Rectal smooth muscle tissue (tissue), 1 donor: ENCODE results near the gene ARPC2.
"Not testable (repeated sequence)": the region's sequence is repeated elsewhere in the genome, so short reads cannot be mapped to it uniquely, and the experiment has no call there.

ENCODE experiments used
- H3K27ac ChIP-seq: one replicate; pipeline ENCODE4 v1.7.0; 2013; ENCODE audit warnings: low read depth, low read length, inconsistent platforms
- H3K27me3 ChIP-seq: one replicate; pipeline ENCODE4 v1.7.0; 2013; ENCODE audit warnings: low read length; ENCODE audit not compliant: control insufficient read depth, insufficient read depth
- H3K36me3 ChIP-seq: one replicate; pipeline ENCODE4 v1.7.0; 2013; ENCODE audit warnings: low read length; ENCODE audit not compliant: control insufficient read depth, insufficient read depth
- H3K4me1 ChIP-seq: one replicate; pipeline ENCODE4 v1.7.0; 2013; ENCODE audit warnings: low read length; ENCODE audit not compliant: control insufficient read depth, insufficient read depth
- H3K4me3 ChIP-seq: one replicate; pipeline ENCODE4 v1.7.0; 2013; ENCODE audit warnings: low read length
- H3K9ac ChIP-seq: one replicate; pipeline ENCODE4 v1.7.0; 2013; ENCODE audit warnings: low read length

Gene ARPC2

DNA sequence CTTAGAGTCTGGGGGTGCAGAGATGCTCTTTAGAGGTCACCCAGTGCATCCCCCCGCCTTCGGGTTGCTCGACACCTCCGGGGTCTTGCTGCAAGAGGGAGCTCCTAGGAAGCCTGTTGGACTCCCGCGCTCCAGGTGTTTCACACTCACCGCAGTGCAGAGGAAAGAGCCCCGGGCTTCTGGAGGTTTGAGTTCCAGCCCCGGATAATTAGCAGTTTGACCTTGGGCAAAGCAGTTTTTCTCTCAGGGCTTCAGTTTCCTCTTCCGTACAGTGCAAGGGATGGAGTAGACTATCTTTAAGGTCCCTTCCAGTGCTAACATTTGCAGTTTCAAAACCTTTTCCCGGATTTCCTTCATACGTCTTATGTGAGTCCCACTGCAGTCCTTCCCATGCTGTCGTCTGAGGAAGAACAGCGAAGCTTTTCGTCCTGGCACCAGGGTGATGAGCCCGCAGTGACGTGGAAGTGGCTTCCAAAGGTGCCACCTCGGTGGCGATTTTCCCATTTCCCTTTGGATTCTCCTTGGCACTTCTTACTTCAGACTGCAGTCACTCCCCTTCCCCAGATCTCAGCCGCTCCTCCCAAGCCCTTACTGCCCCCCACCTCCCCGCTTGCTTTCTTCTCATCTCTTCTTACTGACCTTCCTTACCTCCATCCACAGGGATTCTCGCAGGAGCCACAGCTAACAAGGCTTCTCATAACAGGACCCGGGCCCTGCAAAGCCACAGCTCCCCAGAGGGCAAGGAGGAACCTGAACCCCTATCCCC is 53.9 kb downstream of the ARPC2 start:
- peak overlapping the region; percentile 67 for H3K4me3 ChIP-seq
- peak overlapping the region; percentile 12 for H3K9ac ChIP-seq
- H3K27ac ChIP-seq: peak overlapping the region; percentile 34
- peaks cover 21% of the 10 kb centered on the region for H3K4me1 ChIP-seq
- peaks cover 29% of the 10 kb centered on the region for H3K36me3 ChIP-seq
- H3K27me3 ChIP-seq: no peaks in the 10 kb centered on the region

DNA sequence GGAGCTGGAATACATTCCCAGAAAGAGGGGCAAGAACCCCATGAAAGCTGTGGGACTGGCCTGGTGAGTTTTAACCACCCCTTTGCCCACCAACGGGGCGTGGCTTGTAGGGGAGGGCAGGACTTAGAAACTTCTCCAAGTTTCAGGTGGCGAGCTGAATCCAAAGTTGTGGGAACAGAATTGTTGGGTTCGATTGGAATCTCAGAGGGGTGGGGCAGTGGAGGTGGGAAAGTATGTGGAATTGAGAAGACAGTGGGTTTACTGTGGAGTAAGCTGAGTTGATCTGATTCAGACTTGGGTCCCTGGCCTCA is 54.5 kb downstream of the ARPC2 start:
- Histone ChIP-seq H3K27me3 (no peaks in the 10 kb centered on the region), H3K36me3 (peaks cover 25% of the 10 kb centered on the region), H3K9ac (no peak overlapping the region), H3K27ac (peak overlapping the region; percentile 25), H3K4me1 (peaks cover 21% of the 10 kb centered on the region), H3K4me3 (peak overlapping the region; percentile 67)

GRCh38 chr2:218271865-218272530 is 55.0 kb downstream of the ARPC2 start:
- Histone ChIP-seq H3K9ac (no peak overlapping the region), H3K36me3 (peaks cover 27% of the 10 kb centered on the region), H3K27me3 (no peaks in the 10 kb centered on the region), H3K4me3 (peak overlapping the region; percentile 67), H3K4me1 (peaks cover 21% of the 10 kb centered on the region), H3K27ac (peak overlapping the region; percentile 80)

- no peaks in the 10 kb centered on the region for H3K27me3 ChIP-seq
- peaks cover 31% of the 10 kb centered on the region for H3K36me3 ChIP-seq
- peak overlapping the region; percentile 37 for H3K4me3 ChIP-seq
- peak overlapping the region; percentile 80 for H3K27ac ChIP-seq
- H3K9ac ChIP-seq: no peak overlapping the region
- peaks cover 21% of the 10 kb centered on the region for H3K4me1 ChIP-seq
These were observed 55.7 kb downstream of the ARPC2 start for GRCh38 chr2:218272531-218273212.

- Histone ChIP-seq H3K4me1 (peaks cover 21% of the 10 kb centered on the region), H3K36me3 (peaks cover 36% of the 10 kb centered on the region), H3K4me3 (peak overlapping the region; percentile 23), H3K27ac (peak overlapping the region; percentile 80)
- H3K9ac ChIP-seq, H3K27me3 ChIP-seq: not testable (repeated sequence)
These were observed 56.4 kb downstream of the ARPC2 start for GRCh38 chr2:218273214-218273907.

DNA sequence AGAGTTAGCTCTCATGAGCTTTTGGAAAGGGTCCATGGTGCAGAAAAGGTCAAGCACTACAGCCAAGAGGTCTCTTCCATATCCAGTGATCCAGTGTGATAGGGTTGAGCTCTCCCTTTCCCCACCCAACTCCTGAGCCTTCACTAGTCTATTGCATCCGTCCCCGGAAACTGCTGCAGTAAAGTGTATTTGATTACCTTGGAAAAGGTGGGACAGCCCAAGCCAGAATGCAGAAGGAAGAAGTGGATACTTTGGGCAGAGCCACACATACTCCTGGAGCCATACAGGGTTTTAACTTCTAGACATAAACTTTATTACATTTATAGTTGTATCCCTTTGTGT is 56.9 kb downstream of the ARPC2 start:
- peaks cover 21% of the 10 kb centered on the region for H3K4me1 ChIP-seq
- no peaks in the 10 kb centered on the region for H3K27me3 ChIP-seq
- H3K4me3 ChIP-seq: no peak overlapping the region
- no peak overlapping the region for H3K9ac ChIP-seq
- H3K27ac ChIP-seq: peak overlapping the region; percentile 33
- H3K36me3 ChIP-seq: peaks cover 41% of the 10 kb centered on the region

DNA sequence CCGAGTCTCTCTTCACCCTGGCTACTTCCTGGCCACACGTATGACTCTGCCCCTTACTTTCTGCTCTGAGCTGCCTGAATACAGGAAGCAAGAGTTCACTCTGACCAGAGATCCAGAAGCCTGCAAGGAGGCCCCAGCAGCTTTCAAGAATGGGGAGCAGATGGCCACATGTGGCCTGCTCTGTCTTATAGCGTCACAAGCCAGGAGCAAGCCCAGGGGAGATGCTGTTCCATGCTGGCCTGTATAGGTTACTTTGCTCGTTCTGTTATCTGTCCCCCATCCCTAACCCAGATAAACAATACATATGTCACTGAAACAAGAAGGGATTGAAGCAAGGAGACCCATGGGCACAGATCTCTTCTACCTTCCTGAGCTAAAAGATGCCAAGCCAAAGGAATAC is 57.6 kb downstream of the ARPC2 start:
- no peak overlapping the region for H3K27ac ChIP-seq

GRCh38 chr2:218275371-218276072 is 58.5 kb downstream of the ARPC2 start:
- Histone ChIP-seq H3K4me3 (no peak overlapping the region), H3K36me3 (peaks cover 57% of the 10 kb centered on the region), H3K27me3 (no peaks in the 10 kb centered on the region), H3K4me1 (peaks cover 17% of the 10 kb centered on the region), H3K27ac (no peak overlapping the region), H3K9ac (no peak overlapping the region)

More for the DNA sequence above, 57.6 kb downstream of the ARPC2 start:
- Histone ChIP-seq H3K4me3 (no peak overlapping the region), H3K36me3 (peaks cover 48% of the 10 kb centered on the region), H3K4me1 (peaks cover 17% of the 10 kb centered on the region), H3K27me3 (no peaks in the 10 kb centered on the region), H3K9ac (no peak overlapping the region)

DNA sequence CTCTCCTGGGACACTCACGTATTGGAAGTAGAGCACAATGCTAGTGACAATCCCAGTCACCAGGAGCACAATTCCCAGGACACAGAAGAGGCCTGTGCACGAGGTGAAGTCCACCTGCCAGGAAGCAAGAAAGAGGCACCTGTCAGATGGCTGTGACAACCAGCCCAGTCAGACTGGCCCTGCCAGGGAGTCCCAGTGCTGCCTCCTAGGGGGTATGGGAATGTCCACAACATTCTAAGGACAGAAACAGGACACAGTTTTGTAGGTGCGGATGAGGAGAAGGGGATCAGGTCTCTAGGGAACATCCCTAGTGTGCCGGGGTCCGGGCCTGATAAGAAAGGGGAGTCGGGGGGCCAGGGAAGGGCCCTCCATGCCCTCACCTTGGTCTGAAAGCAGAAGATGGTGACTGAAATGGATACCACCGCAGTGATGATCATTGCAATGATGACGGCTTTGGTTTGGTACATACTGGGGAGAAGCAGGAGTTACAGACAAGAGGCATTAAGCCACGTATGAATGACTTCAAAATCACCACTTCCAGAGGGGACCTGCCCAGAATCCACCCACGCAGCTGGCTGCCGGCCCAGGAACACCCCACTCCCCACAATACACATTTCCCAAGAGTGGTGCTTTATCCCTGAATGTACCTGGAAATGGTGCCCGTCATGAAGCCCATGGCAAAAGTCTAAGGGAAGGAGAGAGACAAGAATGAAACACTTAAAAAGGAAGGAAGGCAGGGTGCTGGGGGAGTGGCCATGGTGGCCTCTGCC is 60.2 kb downstream of the ARPC2 start:
- Histone ChIP-seq H3K4me1 (peaks cover 15% of the 10 kb centered on the region), H3K4me3 (no peak overlapping the region), H3K27me3 (no peaks in the 10 kb centered on the region), H3K27ac (no peak overlapping the region), H3K9ac (no peak overlapping the region), H3K36me3 (peaks cover 63% of the 10 kb centered on the region)

- no peak overlapping the region for H3K9ac ChIP-seq
- H3K27me3 ChIP-seq: no peaks in the 10 kb centered on the region
- peaks cover 19% of the 10 kb centered on the region for H3K4me1 ChIP-seq
- no peak overlapping the region for H3K4me3 ChIP-seq
- peaks cover 63% of the 10 kb centered on the region for H3K36me3 ChIP-seq
- H3K27ac ChIP-seq: no peak overlapping the region
These were observed 60.9 kb downstream of the ARPC2 start for GRCh38 chr2:218277921-218278320.

GRCh38 chr2:218278531-218279360 is 61.8 kb downstream of the ARPC2 start:
- no peak overlapping the region for H3K4me3 ChIP-seq
- no peaks in the 10 kb centered on the region for H3K27me3 ChIP-seq
- H3K9ac ChIP-seq: no peak overlapping the region
- peaks cover 25% of the 10 kb centered on the region for H3K4me1 ChIP-seq
- peaks cover 62% of the 10 kb centered on the region for H3K36me3 ChIP-seq
- no peak overlapping the region for H3K27ac ChIP-seq
